ENCODE measurements around the gene CTRB2. TPM values are rescaled to one million over a fixed set of nuclear protein-coding genes. Genes with fewer than 3 reads are reported as not detected.

CTRB2 gene
- polyA plus RNA-seq, 1 of the 3 experiments (the other 2 are of a cell fraction) = not detected

DNA sequence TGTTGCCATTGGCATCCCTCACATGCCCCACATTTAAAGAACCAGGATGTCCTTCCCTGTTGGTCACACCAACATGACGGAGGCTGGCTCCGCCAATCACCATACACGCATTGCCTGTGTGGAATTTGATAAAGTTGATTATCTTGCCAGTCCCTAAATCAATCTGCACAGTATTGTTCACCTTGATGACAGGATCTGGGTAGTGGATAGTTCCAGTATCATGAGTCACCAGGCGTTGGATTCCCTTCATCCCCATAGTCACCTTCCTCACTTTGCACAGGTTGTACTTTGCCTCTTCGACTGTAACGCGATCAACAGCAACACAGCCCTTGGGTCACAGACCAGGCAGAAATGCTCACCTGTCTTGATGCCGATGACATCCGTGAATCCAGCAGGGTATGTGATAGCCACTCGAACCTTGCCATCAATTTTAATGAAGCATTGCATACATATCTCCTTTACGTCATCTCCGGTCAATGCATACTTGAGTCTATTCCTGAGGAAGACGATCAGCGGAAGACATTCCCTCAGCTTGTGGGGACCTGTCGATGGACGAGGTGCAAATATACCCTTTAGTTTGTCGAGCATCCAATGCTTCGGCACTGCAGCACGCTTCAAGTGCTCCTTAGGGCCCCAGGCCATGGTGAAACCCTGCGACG lies 14.2 kb downstream of the CTRB2 start:
- TF ChIP-seq YY1 (IDR thresholded peaks at IDR 0.05; ENCODE audit: low read depth) (no peak), RFX5 (IDR thresholded peaks at IDR 0.05; ENCODE audit: low read length) (no peak), MEF2A (IDR thresholded peaks at IDR 0.05; ENCODE audit: borderline replicate concordance, low read depth) (no peak), MXI1 (IDR thresholded peaks at IDR 0.05; ENCODE audit: low read depth, low read length) (no peak), NRF1 (IDR thresholded peaks at IDR 0.05; ENCODE audit: low read depth, low read length) (no peak), TCF12 (IDR thresholded peaks at IDR 0.05) (no peak), FOXJ3 (CRISPR knock-in tag; IDR thresholded peaks at IDR 0.05) (no peak), GABPA (IDR thresholded peaks at IDR 0.05; ENCODE audit: low read depth) (no peak), SMC3 (IDR thresholded peaks at IDR 0.05; ENCODE audit: low read depth, low read length) (no peak), RXRA (IDR thresholded peaks at IDR 0.05; ENCODE audit: borderline replicate concordance, low read depth) (no peak), GATA2 (CRISPR knock-in tag; IDR thresholded peaks at IDR 0.05) (no peak)
- TF ChIP-seq, protein P1, sequence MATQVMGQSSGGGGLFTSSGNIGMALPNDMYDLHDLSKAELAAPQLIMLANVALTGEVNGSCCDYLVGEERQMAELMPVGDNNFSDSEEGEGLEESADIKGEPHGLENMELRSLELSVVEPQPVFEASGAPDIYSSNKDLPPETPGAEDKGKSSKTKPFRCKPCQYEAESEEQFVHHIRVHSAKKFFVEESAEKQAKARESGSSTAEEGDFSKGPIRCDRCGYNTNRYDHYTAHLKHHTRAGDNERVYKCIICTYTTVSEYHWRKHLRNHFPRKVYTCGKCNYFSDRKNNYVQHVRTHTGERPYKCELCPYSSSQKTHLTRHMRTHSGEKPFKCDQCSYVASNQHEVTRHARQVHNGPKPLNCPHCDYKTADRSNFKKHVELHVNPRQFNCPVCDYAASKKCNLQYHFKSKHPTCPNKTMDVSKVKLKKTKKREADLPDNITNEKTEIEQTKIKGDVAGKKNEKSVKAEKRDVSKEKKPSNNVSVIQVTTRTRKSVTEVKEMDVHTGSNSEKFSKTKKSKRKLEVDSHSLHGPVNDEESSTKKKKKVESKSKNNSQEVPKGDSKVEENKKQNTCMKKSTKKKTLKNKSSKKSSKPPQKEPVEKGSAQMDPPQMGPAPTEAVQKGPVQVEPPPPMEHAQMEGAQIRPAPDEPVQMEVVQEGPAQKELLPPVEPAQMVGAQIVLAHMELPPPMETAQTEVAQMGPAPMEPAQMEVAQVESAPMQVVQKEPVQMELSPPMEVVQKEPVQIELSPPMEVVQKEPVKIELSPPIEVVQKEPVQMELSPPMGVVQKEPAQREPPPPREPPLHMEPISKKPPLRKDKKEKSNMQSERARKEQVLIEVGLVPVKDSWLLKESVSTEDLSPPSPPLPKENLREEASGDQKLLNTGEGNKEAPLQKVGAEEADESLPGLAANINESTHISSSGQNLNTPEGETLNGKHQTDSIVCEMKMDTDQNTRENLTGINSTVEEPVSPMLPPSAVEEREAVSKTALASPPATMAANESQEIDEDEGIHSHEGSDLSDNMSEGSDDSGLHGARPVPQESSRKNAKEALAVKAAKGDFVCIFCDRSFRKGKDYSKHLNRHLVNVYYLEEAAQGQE (IDR thresholded peaks at IDR 0.05; ENCODE audit: low read depth, low read length) = no peak
- TF ChIP-seq, protein P2, sequence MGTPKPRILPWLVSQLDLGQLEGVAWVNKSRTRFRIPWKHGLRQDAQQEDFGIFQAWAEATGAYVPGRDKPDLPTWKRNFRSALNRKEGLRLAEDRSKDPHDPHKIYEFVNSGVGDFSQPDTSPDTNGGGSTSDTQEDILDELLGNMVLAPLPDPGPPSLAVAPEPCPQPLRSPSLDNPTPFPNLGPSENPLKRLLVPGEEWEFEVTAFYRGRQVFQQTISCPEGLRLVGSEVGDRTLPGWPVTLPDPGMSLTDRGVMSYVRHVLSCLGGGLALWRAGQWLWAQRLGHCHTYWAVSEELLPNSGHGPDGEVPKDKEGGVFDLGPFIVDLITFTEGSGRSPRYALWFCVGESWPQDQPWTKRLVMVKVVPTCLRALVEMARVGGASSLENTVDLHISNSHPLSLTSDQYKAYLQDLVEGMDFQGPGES (IDR thresholded peaks at IDR 0.05; ENCODE audit: low read depth, low read length) = no peak
- Histone ChIP-seq H3K27ac (ENCODE audit: low read depth in 2 of 2, low read length in 1 of 2) (no peak overlapping the region), H3K9me3 (no peaks in the 10 kb centered on the region), H3K4me1 (ENCODE audit: control insufficient read depth in 1 of 2, insufficient read depth in 2 of 2, low read depth in 1 of 2, low read length in 1 of 2) (peaks cover 0 to under 1% of the 10 kb centered on the region in 2 experiments; a peak in 1 of 4 replicates), H2AFZ (ENCODE audit: low read depth) (no peak overlapping the region), H3K4me3 (ENCODE audit: low read depth in 2 of 2, low read length in 1 of 2) (no peak overlapping the region), H3K9me2 (no peaks in the 10 kb centered on the region), H4K20me1 (ENCODE audit: insufficient read depth) (no peaks in the 10 kb centered on the region), H3K36me3 (replicated peaks in 1 of 2; ENCODE audit: control insufficient read depth in 1 of 2, insufficient read depth in 2 of 2, low read length in 1 of 2) (no peaks in the 10 kb centered on the region), H3F3A (replicated peaks; ENCODE audit: insufficient read depth) (no peaks in the 10 kb centered on the region), H3K4me2 (no peak overlapping the region), H3K9ac (no peak overlapping the region), H3K27me3 (ENCODE audit: insufficient read depth) (no peaks in the 10 kb centered on the region; the same call in 1 of the 2 replicates), H3K79me2 (ENCODE audit: insufficient read depth) (no peaks in the 10 kb centered on the region)
- no peak for DNase-seq
- ChIA-PET CTCF (interaction anchor here (0.6 to 1.3 kb wide), 2 partner anchors 19 to 41 kb away, joined by 3 to 6 read pairs; no protein-coding TSS in a partner anchor), POLR2A (no interaction called here)
- WGBS (ENCODE audit: low lambda C conversion rate) = 80% methylated on average over 14 of the region's 21 CpGs

Data from SK-N-SH (cell line).